ENCODE data around the gene SRGAP1.

DNA sequence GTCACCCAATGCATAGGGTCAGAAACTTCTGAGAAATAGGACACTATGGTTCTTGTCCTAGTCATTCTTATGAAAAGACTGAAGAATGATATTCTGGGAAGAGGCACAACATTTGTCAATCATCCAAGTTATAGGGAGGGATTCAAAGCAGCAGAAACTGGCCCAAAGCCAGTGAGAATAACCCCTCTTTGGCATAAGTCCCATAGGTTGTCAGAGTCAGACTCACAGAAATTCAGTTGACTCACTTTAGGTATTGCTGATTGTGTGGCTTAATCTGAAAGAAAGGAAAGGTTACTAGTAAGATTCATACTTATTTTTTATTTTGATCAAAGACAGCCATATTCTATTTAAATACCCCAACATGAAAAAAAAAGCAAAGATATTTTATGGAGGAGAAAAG, 151.0 kb downstream of the SRGAP1 start:
- TF ChIP-seq SUPT5H (IDR thresholded peaks at IDR 0.05) (no peak), MAFK (IDR thresholded peaks at IDR 0.05; ENCODE audit: low read length) (no peak), SMARCE1 (IDR thresholded peaks at IDR 0.05) (no peak)
- TF ChIP-seq, protein P1, sequence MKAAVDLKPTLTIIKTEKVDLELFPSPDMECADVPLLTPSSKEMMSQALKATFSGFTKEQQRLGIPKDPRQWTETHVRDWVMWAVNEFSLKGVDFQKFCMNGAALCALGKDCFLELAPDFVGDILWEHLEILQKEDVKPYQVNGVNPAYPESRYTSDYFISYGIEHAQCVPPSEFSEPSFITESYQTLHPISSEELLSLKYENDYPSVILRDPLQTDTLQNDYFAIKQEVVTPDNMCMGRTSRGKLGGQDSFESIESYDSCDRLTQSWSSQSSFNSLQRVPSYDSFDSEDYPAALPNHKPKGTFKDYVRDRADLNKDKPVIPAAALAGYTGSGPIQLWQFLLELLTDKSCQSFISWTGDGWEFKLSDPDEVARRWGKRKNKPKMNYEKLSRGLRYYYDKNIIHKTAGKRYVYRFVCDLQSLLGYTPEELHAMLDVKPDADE (conservative IDR thresholded peaks at IDR 0.05; ENCODE audit: control insufficient read depth, low read depth, low read length), result no peak

Data from K562 (cell line).